GM23338 (cell line): ENCODE measurements around the gene SHISAL1. TPM values are rescaled to one million over a fixed set of nuclear protein-coding genes. Genes with fewer than 3 reads are reported as not detected.

Source experiments
- ATAC-seq: fragments of 200-7000 bp; cut with Tn5 transposase; 3 replicates; pipeline ENCODE4 v1.9.1; 2020
- DNase-seq: peaks from one replicate; pipeline ENCODE4 v3.0.0-alpha.2; 2015; ENCODE audit warnings: low spot score
- H2AFZ ChIP-seq: fragments of 200-600 bp; sonication (generic); 2 replicates; pipeline ENCODE4 v1.8.0; 2016; ENCODE audit warnings: antibody characterized with exemption, mild to moderate bottlenecking, moderate library complexity
- H3F3A ChIP-seq: fragments of 200-600 bp; sonication (generic); replicated peaks from 2 replicates; pipeline ENCODE4 v1.8.0; 2017; ENCODE audit warnings: antibody characterized with exemption, mixed run types, low read depth
- H3K27ac ChIP-seq: fragments of 200-600 bp; sonication (generic); 2 replicates; pipeline ENCODE4 v1.6.1; 2016; ENCODE audit warnings: low read depth
- H3K27me3 ChIP-seq: fragments of 200-600 bp; sonication (generic); 2 replicates; pipeline ENCODE4 v1.8.0; 2016; ENCODE audit warnings: mild to moderate bottlenecking, mixed run types, moderate library complexity; ENCODE audit not compliant: insufficient read depth
- H3K36me3 ChIP-seq: fragments of 200-600 bp; sonication (generic); 2 replicates; pipeline ENCODE4 v1.8.0; 2016; ENCODE audit warnings: mild to moderate bottlenecking; ENCODE audit not compliant: insufficient read depth
- H3K4me1 ChIP-seq: fragments of 200-600 bp; sonication (generic); 2 replicates; pipeline ENCODE4 v1.8.0; 2016; ENCODE audit warnings: mild to moderate bottlenecking, moderate library complexity; ENCODE audit not compliant: insufficient read depth
- H3K4me2 ChIP-seq: fragments of 200-600 bp; sonication (generic); 2 replicates; pipeline ENCODE4 v1.7.1; 2017; ENCODE audit warnings: mixed run types
- H3K4me3 ChIP-seq: fragments of 200-600 bp; sonication (generic); 2 replicates; pipeline ENCODE4 v1.6.1; 2016; ENCODE audit warnings: mixed run types
- H3K79me2 ChIP-seq: fragments of 200-600 bp; sonication (generic); replicated peaks from 2 replicates; pipeline ENCODE4 v1.8.0; 2017; ENCODE audit warnings: mild to moderate bottlenecking; ENCODE audit not compliant: insufficient read depth
- H3K9me2 ChIP-seq: fragments of 200-600 bp; sonication (generic); 2 replicates; pipeline ENCODE4 v1.8.0; 2017; ENCODE audit not compliant: insufficient read depth
- H4K20me1 ChIP-seq: fragments of 200-600 bp; sonication (generic); replicated peaks from 2 replicates; pipeline ENCODE4 v1.8.0; 2017; ENCODE audit warnings: mild to moderate bottlenecking; ENCODE audit not compliant: insufficient read depth
- H3K27ac Mint-ChIP-seq: 2 replicates; pipeline ENCODE4 v1.8.0; 2020; ENCODE audit warnings: inconsistent platforms, mild to moderate bottlenecking, moderate library complexity, mixed read lengths
- H3K27me3 Mint-ChIP-seq: 3 replicates; pipeline ENCODE4 v1.8.0; 2022; ENCODE audit warnings: low read depth, mild to moderate bottlenecking, moderate library complexity, mixed read lengths, inconsistent platforms; ENCODE audit not compliant: insufficient read depth, poor library complexity
- H3K36me3 Mint-ChIP-seq: 3 replicates; pipeline ENCODE4 v1.8.0; 2021; ENCODE audit warnings: low read depth, mild to moderate bottlenecking, inconsistent platforms, moderate library complexity, mixed read lengths
- H3K4me1 Mint-ChIP-seq: 3 replicates; pipeline ENCODE4 v1.8.0; 2020; ENCODE audit warnings: mild to moderate bottlenecking, inconsistent platforms, mixed read lengths
- H3K4me3 Mint-ChIP-seq: 3 replicates; pipeline ENCODE4 v1.8.0; 2021; ENCODE audit warnings: moderate library complexity, mild to moderate bottlenecking, inconsistent platforms, mixed read lengths
- H3K9me3 Mint-ChIP-seq: 3 replicates; pipeline ENCODE4 v1.8.0; 2020; ENCODE audit warnings: moderate library complexity, mild to moderate bottlenecking, inconsistent platforms, mixed read lengths
- CREB1 ChIP-seq: fragments of 250-450 bp; sonication (Bioruptor Pico); IDR thresholded peaks from 2 replicates; pipeline ENCODE4 v1.5.0; 2020; ENCODE audit warnings: low read depth, mild to moderate bottlenecking, moderate library complexity
- EZH2 ChIP-seq: fragments of 200-600 bp; sonication (generic); IDR thresholded peaks from one replicate; pipeline ENCODE4 v1.8.0; 2017; ENCODE audit warnings: antibody characterized with exemption, mild to moderate bottlenecking, low read depth; ENCODE audit not compliant: unreplicated experiment
- EZH2phosphoT487 ChIP-seq: fragments of 200-600 bp; sonication (generic); IDR thresholded peaks from one replicate; pipeline ENCODE4 v1.8.1; 2018; ENCODE audit warnings: antibody characterized with exemption; ENCODE audit not compliant: unreplicated experiment
- JUNB ChIP-seq: IDR thresholded peaks from one replicate; pipeline ENCODE4 v1.6.1; 2016; ENCODE audit warnings: antibody characterized with exemption; ENCODE audit not compliant: unreplicated experiment
- NANOG ChIP-seq: IDR thresholded peaks from 2 replicates; pipeline ENCODE4 v1.6.1; 2016; ENCODE audit warnings: antibody characterized with exemption, borderline replicate concordance
- POLR2AphosphoS5 ChIP-seq: IDR thresholded peaks from 2 replicates; pipeline ENCODE4 v1.6.1; 2016; ENCODE audit warnings: antibody characterized with exemption, low read depth
- ZNF331 ChIP-seq: fragments of 250-450 bp; sonication (Bioruptor Pico); IDR thresholded peaks from 2 replicates; pipeline ENCODE4 v1.5.0; 2020; ENCODE audit warnings: low read depth, mild to moderate bottlenecking, moderate library complexity
- polyA plus RNA-seq: library from polyadenylated mRNA; unstranded; fragments of >200 nt; fragmentation: Nextera tagmentation; extraction: Ambion mirVana; gene quantifications from 2 replicates; pipeline ENCODE4 v1.2.1, GENCODE V29; 2016
- total RNA-seq: library from RNA; depleted of rRNA; stranded (reverse); fragments of >200 nt; shearing (Covaris generic); gene quantifications from 2 replicates; pipeline ENCODE4 v1.2.3, GENCODE V29; 2014
- TF ChIP-seq, protein P1 (sequence below): fragments of 250-450 bp; sonication (Bioruptor Pico); IDR thresholded peaks from 2 replicates; pipeline ENCODE4 v1.5.0; 2020; ENCODE audit warnings: mild to moderate bottlenecking, moderate library complexity
- TF ChIP-seq, protein P2 (sequence below), 2 experiments: fragments of 200-600 bp in 1 of 2; sonication (generic) in 1 of 2; conservative IDR thresholded peaks; 2 replicates each; pipeline versions ENCODE4 v1.5.1 to v1.6.1; 2016 to 2017; ENCODE audit warnings: antibody characterized with exemption in 2 of 2, low read depth in 2 of 2, mild to moderate bottlenecking in 2 of 2, moderate library complexity in 1 of 2
- TF ChIP-seq, protein P3 (sequence below): IDR thresholded peaks from one replicate; pipeline ENCODE4 v1.6.1; 2018; ENCODE audit warnings: antibody characterized with exemption; ENCODE audit not compliant: unreplicated experiment

The SHISAL1 gene
- total and polyA plus RNA-seq, 2 experiments from 2014 or later, result 0.71 to 3.4 TPM

DNA sequence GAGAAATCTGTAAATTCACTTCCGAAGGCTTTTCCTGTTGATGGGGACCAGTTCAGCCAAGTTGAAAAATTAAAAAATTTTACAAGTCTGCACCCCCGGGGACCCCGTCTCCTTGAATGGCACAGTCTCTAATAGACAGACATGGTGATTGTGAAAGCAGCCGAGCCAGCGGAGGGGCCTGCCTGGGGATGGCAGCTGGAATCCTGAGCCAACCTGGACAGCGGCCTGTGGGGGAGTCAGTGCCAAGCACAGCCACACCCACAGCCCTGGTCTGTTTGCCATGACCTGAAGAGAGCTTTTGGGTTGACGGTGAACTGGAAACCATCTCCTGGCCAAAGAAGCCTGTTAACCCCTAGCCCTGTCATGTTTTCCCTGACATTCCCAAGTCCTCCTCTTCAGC is 67.3 kb downstream of the SHISAL1 start:
- Mint-ChIP-seq H3K4me1 (no peaks in the 10 kb centered on the region), H3K27ac (no peak overlapping the region), H3K36me3 (peaks cover 21% of the 10 kb centered on the region)

More for the DNA sequence above, 67.3 kb downstream of the SHISAL1 start:
- no peak for ATAC-seq
- no peaks in the 10 kb centered on the region for H3K79me2 ChIP-seq
- H3K4me3 ChIP-seq, result no peak overlapping the region
- peaks cover 18% of the 10 kb centered on the region for H3K9me3 Mint-ChIP-seq
- no peak overlapping the region for H3K27ac ChIP-seq
- 0 out of 2 replicates have a peak, but pooled peaks cover 2% of the 10 kb centered on the region for H3K9me2 ChIP-seq
- H3K4me1 ChIP-seq, result no peaks in the 10 kb centered on the region
- no peak for DNase-seq
- no peak for TF ChIP-seq EZH2
- no peak for TF ChIP-seq NANOG
- TF ChIP-seq, protein P1, sequence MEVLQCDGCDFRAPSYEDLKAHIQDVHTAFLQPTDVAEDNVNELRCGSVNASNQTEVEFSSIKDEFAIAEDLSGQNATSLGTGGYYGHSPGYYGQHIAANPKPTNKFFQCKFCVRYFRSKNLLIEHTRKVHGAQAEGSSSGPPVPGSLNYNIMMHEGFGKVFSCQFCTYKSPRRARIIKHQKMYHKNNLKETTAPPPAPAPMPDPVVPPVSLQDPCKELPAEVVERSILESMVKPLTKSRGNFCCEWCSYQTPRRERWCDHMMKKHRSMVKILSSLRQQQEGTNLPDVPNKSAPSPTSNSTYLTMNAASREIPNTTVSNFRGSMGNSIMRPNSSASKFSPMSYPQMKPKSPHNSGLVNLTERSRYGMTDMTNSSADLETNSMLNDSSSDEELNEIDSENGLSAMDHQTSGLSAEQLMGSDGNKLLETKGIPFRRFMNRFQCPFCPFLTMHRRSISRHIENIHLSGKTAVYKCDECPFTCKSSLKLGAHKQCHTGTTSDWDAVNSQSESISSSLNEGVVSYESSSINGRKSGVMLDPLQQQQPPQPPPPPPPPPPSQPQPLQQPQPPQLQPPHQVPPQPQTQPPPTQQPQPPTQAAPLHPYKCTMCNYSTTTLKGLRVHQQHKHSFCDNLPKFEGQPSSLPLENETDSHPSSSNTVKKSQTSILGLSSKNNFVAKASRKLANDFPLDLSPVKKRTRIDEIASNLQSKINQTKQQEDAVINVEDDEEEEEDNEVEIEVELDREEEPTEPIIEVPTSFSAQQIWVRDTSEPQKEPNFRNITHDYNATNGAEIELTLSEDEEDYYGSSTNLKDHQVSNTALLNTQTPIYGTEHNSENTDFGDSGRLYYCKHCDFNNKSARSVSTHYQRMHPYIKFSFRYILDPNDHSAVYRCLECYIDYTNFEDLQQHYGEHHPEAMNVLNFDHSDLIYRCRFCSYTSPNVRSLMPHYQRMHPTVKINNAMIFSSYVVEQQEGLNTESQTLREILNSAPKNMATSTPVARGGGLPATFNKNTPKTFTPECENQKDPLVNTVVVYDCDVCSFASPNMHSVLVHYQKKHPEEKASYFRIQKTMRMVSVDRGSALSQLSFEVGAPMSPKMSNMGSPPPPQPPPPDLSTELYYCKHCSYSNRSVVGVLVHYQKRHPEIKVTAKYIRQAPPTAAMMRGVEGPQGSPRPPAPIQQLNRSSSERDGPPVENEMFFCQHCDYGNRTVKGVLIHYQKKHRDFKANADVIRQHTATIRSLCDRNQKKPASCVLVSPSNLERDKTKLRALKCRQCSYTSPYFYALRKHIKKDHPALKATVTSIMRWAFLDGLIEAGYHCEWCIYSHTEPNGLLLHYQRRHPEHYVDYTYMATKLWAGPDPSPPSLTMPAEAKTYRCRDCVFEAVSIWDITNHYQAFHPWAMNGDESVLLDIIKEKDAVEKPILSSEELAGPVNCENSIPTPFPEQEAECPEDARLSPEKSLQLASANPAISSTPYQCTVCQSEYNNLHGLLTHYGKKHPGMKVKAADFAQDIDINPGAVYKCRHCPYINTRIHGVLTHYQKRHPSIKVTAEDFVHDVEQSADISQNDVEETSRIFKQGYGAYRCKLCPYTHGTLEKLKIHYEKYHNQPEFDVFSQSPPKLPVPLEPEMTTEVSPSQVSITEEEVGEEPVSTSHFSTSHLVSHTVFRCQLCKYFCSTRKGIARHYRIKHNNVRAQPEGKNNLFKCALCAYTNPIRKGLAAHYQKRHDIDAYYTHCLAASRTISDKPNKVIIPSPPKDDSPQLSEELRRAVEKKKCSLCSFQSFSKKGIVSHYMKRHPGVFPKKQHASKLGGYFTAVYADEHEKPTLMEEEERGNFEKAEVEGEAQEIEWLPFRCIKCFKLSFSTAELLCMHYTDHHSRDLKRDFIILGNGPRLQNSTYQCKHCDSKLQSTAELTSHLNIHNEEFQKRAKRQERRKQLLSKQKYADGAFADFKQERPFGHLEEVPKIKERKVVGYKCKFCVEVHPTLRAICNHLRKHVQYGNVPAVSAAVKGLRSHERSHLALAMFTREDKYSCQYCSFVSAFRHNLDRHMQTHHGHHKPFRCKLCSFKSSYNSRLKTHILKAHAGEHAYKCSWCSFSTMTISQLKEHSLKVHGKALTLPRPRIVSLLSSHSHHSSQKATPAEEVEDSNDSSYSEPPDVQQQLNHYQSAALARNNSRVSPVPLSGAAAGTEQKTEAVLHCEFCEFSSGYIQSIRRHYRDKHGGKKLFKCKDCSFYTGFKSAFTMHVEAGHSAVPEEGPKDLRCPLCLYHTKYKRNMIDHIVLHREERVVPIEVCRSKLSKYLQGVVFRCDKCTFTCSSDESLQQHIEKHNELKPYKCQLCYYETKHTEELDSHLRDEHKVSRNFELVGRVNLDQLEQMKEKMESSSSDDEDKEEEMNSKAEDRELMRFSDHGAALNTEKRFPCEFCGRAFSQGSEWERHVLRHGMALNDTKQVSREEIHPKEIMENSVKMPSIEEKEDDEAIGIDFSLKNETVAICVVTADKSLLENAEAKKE (CRISPR knock-in tag), result no peak
- TF ChIP-seq CREB1 (CRISPR knock-in tag), result no peak
- TF ChIP-seq, protein P2, sequence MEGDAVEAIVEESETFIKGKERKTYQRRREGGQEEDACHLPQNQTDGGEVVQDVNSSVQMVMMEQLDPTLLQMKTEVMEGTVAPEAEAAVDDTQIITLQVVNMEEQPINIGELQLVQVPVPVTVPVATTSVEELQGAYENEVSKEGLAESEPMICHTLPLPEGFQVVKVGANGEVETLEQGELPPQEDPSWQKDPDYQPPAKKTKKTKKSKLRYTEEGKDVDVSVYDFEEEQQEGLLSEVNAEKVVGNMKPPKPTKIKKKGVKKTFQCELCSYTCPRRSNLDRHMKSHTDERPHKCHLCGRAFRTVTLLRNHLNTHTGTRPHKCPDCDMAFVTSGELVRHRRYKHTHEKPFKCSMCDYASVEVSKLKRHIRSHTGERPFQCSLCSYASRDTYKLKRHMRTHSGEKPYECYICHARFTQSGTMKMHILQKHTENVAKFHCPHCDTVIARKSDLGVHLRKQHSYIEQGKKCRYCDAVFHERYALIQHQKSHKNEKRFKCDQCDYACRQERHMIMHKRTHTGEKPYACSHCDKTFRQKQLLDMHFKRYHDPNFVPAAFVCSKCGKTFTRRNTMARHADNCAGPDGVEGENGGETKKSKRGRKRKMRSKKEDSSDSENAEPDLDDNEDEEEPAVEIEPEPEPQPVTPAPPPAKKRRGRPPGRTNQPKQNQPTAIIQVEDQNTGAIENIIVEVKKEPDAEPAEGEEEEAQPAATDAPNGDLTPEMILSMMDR (conservative IDR thresholded peaks at IDR 0.05; ENCODE audit: low read depth in 2 of 2), result no peak
- no peak for TF ChIP-seq ZNF331 (CRISPR knock-in tag)
- TF ChIP-seq POLR2AphosphoS5, result no peak
- TF ChIP-seq, protein P3, sequence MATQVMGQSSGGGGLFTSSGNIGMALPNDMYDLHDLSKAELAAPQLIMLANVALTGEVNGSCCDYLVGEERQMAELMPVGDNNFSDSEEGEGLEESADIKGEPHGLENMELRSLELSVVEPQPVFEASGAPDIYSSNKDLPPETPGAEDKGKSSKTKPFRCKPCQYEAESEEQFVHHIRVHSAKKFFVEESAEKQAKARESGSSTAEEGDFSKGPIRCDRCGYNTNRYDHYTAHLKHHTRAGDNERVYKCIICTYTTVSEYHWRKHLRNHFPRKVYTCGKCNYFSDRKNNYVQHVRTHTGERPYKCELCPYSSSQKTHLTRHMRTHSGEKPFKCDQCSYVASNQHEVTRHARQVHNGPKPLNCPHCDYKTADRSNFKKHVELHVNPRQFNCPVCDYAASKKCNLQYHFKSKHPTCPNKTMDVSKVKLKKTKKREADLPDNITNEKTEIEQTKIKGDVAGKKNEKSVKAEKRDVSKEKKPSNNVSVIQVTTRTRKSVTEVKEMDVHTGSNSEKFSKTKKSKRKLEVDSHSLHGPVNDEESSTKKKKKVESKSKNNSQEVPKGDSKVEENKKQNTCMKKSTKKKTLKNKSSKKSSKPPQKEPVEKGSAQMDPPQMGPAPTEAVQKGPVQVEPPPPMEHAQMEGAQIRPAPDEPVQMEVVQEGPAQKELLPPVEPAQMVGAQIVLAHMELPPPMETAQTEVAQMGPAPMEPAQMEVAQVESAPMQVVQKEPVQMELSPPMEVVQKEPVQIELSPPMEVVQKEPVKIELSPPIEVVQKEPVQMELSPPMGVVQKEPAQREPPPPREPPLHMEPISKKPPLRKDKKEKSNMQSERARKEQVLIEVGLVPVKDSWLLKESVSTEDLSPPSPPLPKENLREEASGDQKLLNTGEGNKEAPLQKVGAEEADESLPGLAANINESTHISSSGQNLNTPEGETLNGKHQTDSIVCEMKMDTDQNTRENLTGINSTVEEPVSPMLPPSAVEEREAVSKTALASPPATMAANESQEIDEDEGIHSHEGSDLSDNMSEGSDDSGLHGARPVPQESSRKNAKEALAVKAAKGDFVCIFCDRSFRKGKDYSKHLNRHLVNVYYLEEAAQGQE, result no peak
- no peak for TF ChIP-seq EZH2phosphoT487
- no peak for TF ChIP-seq JUNB
- no peaks in the 10 kb centered on the region for H3K27me3 ChIP-seq
- no peaks in the 10 kb centered on the region for H3F3A ChIP-seq
- no peaks in the 10 kb centered on the region for H4K20me1 ChIP-seq
- H3K4me2 ChIP-seq, result no peak overlapping the region
- no peak overlapping the region for H2AFZ ChIP-seq
- no peak overlapping the region for H3K4me3 Mint-ChIP-seq
- peaks cover 4% of the 10 kb centered on the region for H3K27me3 Mint-ChIP-seq
- H3K36me3 ChIP-seq, result no peaks in the 10 kb centered on the region
